ENCODE measurements around the gene TMEM208. TPM values are rescaled to one million over a fixed set of nuclear protein-coding genes. Genes with fewer than 3 reads are reported as not detected.

TMEM208 gene
- total RNA-seq, 4 donors from 2014 or later, result 20.8 to 40.3 (median 31.0) TPM

- intact Hi-C loops (cut with DNase I; ENCODE audit: low total_unique reads), result no loop called here
- no peak overlapping the region for H3K4me3 ChIP-seq (ENCODE audit: low read depth, poor library complexity, severe bottlenecking)
- WGBS, 2 donors, result 67 to 72% methylated on average over 7 of the region's 7 CpGs
- TF ChIP-seq CTCF (IDR thresholded peaks at IDR 0.05), result no peak
- no peak for DNase-seq (ENCODE audit: low spot score in 2 of 2)
These were observed 6.7 kb downstream of the TMEM208 start for GRCh38 chr16:67233596-67233995.

DNA sequence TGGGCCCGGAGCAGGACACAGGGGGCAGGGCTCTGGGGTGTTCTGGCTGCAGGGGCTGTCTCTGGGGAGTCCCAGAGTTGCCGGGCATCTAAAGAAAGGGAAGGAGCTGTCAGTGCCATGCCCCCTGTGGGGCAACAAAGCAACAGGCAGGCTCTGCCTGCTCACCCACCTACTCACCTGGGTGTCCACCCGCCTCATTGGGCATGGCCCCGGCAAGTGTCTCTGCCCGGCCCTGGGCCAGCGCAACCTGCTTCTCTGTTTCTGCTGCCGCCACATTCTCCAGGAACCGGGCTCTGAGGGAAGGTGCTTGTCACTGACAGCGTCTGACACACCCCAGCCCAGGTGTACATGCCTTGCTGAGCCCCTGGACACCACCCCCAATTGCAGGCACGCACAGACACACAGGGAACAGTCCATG, 7.3 kb downstream of the TMEM208 start:
- no peak overlapping the region for H3K4me3 ChIP-seq (ENCODE audit: low read depth, poor library complexity, severe bottlenecking)
- intact Hi-C loops (cut with DNase I; ENCODE audit: low total_unique reads), result no loop called here
- DNase-seq (ENCODE audit: low spot score in 2 of 2), result no peak
- 82 to 91% methylated on average over 10 of the region's 10 CpGs for WGBS, 2 donors
- TF ChIP-seq CTCF (IDR thresholded peaks at IDR 0.05) (no peak), POLR2A (IDR thresholded peaks at IDR 0.05) (no peak)

DNA sequence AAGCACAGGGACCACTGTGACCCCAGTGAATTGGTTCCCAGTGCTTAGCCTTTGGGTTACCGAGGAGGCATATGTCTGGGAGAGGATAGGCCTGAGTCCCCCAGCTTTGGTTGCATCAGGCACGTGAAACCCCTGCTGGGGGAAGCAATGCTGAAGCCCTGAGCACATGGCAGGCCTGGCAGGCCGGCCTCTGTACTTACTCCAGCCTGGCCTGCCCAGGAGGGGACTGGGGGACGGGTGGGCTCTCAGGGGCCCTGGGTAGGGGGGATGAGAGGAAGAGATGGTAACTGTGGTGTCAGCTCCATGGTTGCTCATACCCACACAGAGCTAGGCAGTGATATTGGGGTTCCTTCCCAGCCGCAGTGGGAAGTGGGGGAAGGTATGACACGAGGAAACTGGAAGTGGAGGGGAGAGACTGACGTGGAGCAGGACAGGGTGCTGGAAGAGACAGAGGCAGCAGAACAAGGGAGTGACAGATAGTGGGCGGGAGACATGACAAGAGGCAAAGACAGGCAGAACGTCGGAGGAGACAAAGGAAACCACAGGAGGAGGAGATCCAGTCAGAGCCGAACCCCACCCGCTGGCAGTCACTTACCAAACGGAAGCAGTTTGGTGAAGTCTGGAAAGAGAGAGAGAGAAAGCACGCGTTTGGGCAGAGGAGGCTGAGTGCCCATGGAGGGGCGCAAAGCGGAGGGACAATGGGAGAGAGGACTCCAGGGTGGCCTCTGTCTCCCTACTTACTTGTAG, 9.1 kb downstream of the TMEM208 start:
- DNase-seq (ENCODE audit: low spot score in 2 of 2), result no peak
- intact Hi-C loops (cut with DNase I; ENCODE audit: low total_unique reads), result no loop called here
- no peak overlapping the region for H3K4me3 ChIP-seq (ENCODE audit: low read depth, poor library complexity, severe bottlenecking)
- WGBS, 2 donors, result 69% methylated on average over 17 of the region's 17 CpGs
- TF ChIP-seq POLR2A (IDR thresholded peaks at IDR 0.05) (no peak), CTCF (IDR thresholded peaks at IDR 0.05) (no peak)

GRCh38 chr16:67236563-67237395, 9.8 kb downstream of the TMEM208 start:
- no peak for DNase-seq (ENCODE audit: low spot score in 2 of 2)
- intact Hi-C loops (cut with DNase I; ENCODE audit: low total_unique reads), result no loop called here
- no peak for TF ChIP-seq POLR2A (IDR thresholded peaks at IDR 0.05)
- TF ChIP-seq CTCF (IDR thresholded peaks at IDR 0.05), result no peak
- no peak overlapping the region for H3K4me3 ChIP-seq (ENCODE audit: low read depth, poor library complexity, severe bottlenecking)
- WGBS, 2 donors, result 73 to 78% methylated on average over 49 to 50 of the region's 50 CpGs

- no peak for DNase-seq (ENCODE audit: low spot score in 2 of 2)
- 79 to 87% methylated on average over 15 to 16 of the region's 16 CpGs for WGBS, 2 donors
- intact Hi-C loops (cut with DNase I; ENCODE audit: low total_unique reads), result no loop called here
- no peak overlapping the region for H3K4me3 ChIP-seq (ENCODE audit: low read depth, poor library complexity, severe bottlenecking)
- TF ChIP-seq CTCF (IDR thresholded peaks at IDR 0.05) (no peak), POLR2A (IDR thresholded peaks at IDR 0.05) (no peak)
These were observed 10.7 kb downstream of the TMEM208 start for GRCh38 chr16:67237396-67238277.
